HepG2 (cell line): ENCODE data around the gene DCUN1D3. TPM values are rescaled to one million over a fixed set of nuclear protein-coding genes. Genes with fewer than 3 reads are reported as not detected.

Experiments used
- ATAC-seq: fragments of 200-7000 bp; cut with Tn5 transposase; 3 replicates; pipeline ENCODE4 v1.9.1; 2020; ENCODE audit warnings: mild to moderate bottlenecking, moderate library complexity
- BruUV-seq: library from RNA; stranded (reverse); fragments of 400-500 nt; replicated peaks from 2 replicates; lab custom pipeline; 2021; lab: Mats Ljungman, UMichigan
- CTCF ChIA-PET: fragments of 300-600 bp; formaldehyde crosslinking; extraction: SDS; loops from one replicate; lab custom pipeline; 2021; ENCODE audit warnings: low total read pairs, inconsistent platforms, low intra/inter-chr PET ratio; lab: Yijun Ruan, JAX
- POLR2A ChIA-PET: fragments of 350-600 bp; sonication (Branson Sonifier 250); formaldehyde crosslinking; loops from one replicate; lab custom pipeline; 2020; ENCODE audit warnings: antibody characterized with exemption, inconsistent platforms; lab: Yijun Ruan, JAX
- DNase-seq: peaks from one replicate; pipeline ENCODE4 v3.0.0-alpha.2; 2015; ENCODE audit warnings: low spot score
- FAIRE-seq: peaks from 3 replicates; lab custom pipeline; 2011; peaks lifted over from hg19 to GRCh38; lab: Jason Lieb, UNC
- H2AFZ ChIP-seq: one replicate; pipeline ENCODE4 v1.6.1; 2011; ENCODE audit warnings: low read length, inconsistent platforms
- H3K27ac ChIP-seq: fragments of 300-600 bp; 3 replicates; pipeline ENCODE4 v1.8.0; 2011; ENCODE audit warnings: mixed run types, mild to moderate bottlenecking, mixed read lengths, low read length, inconsistent platforms; ENCODE audit not compliant: insufficient read depth; ENCODE audit errors: extremely low read length
- H3K27me3 ChIP-seq, 2 experiments: fragments of 200-600 bp in 1 of 2; 2 replicates in 1 of 2; 3 replicates in 1 of 2; pipeline versions ENCODE4 v1.6.0 to v1.8.0; 2011; ENCODE audit warnings: low read length in 2 of 2, mild to moderate bottlenecking in 2 of 2, moderate library complexity in 2 of 2, inconsistent platforms in 1 of 2; ENCODE audit not compliant: insufficient read depth in 2 of 2, control insufficient read depth in 1 of 2
- H3K36me3 ChIP-seq, 2 experiments: fragments of 200-600 bp in 1 of 2; replicated peaks in 1 of 2; 2 replicates in 1 of 2; 3 replicates in 1 of 2; pipeline versions ENCODE4 v1.5.1 to v1.8.0; 2011; ENCODE audit warnings: low read length in 2 of 2, inconsistent platforms in 1 of 2; ENCODE audit not compliant: insufficient read depth in 2 of 2, control insufficient read depth in 1 of 2
- H3K4me1 ChIP-seq: 2 replicates; pipeline ENCODE4 v1.5.1; 2012; ENCODE audit warnings: low read length, inconsistent platforms; ENCODE audit not compliant: insufficient read depth
- H3K4me2 ChIP-seq: 2 replicates; pipeline ENCODE4 v1.6.0; 2011; ENCODE audit warnings: low read depth, low read length, inconsistent platforms
- H3K4me3 ChIP-seq, 3 experiments: fragments of 200-600 bp in 1 of 3; sonication (generic), shearing (Covaris generic) in 1 of 3; replicated peaks in 1 of 3; 2 replicates each; pipeline ENCODE4 v1.5.1; 2011 to 2016; ENCODE audit warnings: low read length in 3 of 3, inconsistent platforms in 2 of 3, low read depth in 2 of 3, mild to moderate bottlenecking in 2 of 3, control low read depth in 1 of 3, mixed read lengths in 1 of 3; ENCODE audit not compliant: insufficient read depth in 1 of 3
- H3K79me2 ChIP-seq: one replicate; pipeline ENCODE4 v1.6.1; 2011; ENCODE audit warnings: low read length, inconsistent platforms; ENCODE audit not compliant: insufficient read depth
- H3K9ac ChIP-seq: 2 replicates; pipeline ENCODE4 v1.6.0; 2011; ENCODE audit warnings: mild to moderate bottlenecking, low read depth, low read length, inconsistent platforms; ENCODE audit not compliant: insufficient read depth
- H3K9me3 ChIP-seq: 2 replicates; pipeline ENCODE4 v1.5.1; 2012; ENCODE audit warnings: mild to moderate bottlenecking, low read length
- H4K20me1 ChIP-seq: 2 replicates; pipeline ENCODE4 v1.6.0; 2011; ENCODE audit warnings: inconsistent platforms, mild to moderate bottlenecking, low read length, moderate library complexity; ENCODE audit not compliant: insufficient read depth
- CREB1 ChIP-seq, 2 experiments: fragments of 450-650 bp in 1 of 2; IDR thresholded peaks; 2 replicates each; pipeline ENCODE4 v1.6.1; 2016 to 2017; ENCODE audit warnings: control low read depth in 1 of 2, mild to moderate bottlenecking in 1 of 2, missing compliant biosample characterization in 1 of 2, missing genetic modification characterization in 1 of 2
- MAFF ChIP-seq: IDR thresholded peaks from 2 replicates; pipeline ENCODE4 v1.6.1; 2011; ENCODE audit warnings: low read depth, low read length, improper control_type of control experiment
- MAFK ChIP-seq, 2 experiments: IDR thresholded peaks in 1 of 2; conservative IDR thresholded peaks in 1 of 2; 2 replicates each; pipeline ENCODE4 v1.6.1; 2011; ENCODE audit warnings: improper control_type of control experiment in 2 of 2, low read length in 2 of 2
- TCF7 ChIP-seq: sonication (generic); IDR thresholded peaks from 2 replicates; pipeline ENCODE4 v1.6.1; 2016; ENCODE audit warnings: antibody characterized with exemption, low read depth
- THRA ChIP-seq: sonication (generic); formaldehyde crosslinking; IDR thresholded peaks from 2 replicates; pipeline ENCODE4 v1.4.0; 2020; ENCODE audit warnings: missing genetic modification reagents, borderline replicate concordance
- ZNF567 ChIP-seq: sonication (generic); formaldehyde crosslinking; IDR thresholded peaks from 2 replicates; pipeline ENCODE4 v1.8.1; 2023; ENCODE audit warnings: mild to moderate bottlenecking, missing genetic modification reagents, borderline replicate concordance
- WGBS: methylation state at CpG from one replicate; pipeline ENCODE4 v1.1.6; 2017; ENCODE audit warnings: low lambda C conversion rate; 5-methylcytosine and 5-hydroxymethylcytosine counted together
- in situ Hi-C: cut with HindIII; loops from 2 replicates; pipeline ENCODE4 v1.10.0; 2017; ENCODE audit warnings: low pct_unique_long_range_greater_than_20kb; ENCODE audit not compliant: extremely low pct_ligation_motif_present
- intact Hi-C: fragments of 100-400 bp; cut with micrococcal nuclease; formaldehyde crosslinking; loops from one replicate; pipeline ENCODE4 v1.10.0; 2022; ENCODE audit not compliant: unreplicated experiment
- polyA plus RNA-seq, 8 experiments: library from polyadenylated mRNA; depleted of rRNA in 3 of 8; stranded (reverse) in 7 of 8; unstranded in 1 of 8; fragments of >200 nt; fragmentation: Illumina TruSeq in 4 of 8; extraction: Trizol in 4 of 8; gene quantifications; 2 replicates each; pipeline versions ENCODE4 v1.2.1 to v1.2.3, GENCODE V29; 2011 to 2016; ENCODE audit warnings: low read depth in 4 of 8, missing spikeins in 1 of 8, mixed read lengths in 1 of 8; ENCODE audit not compliant: insufficient read depth in 1 of 8
- total RNA-seq, 5 experiments: library from RNA; depleted of rRNA; stranded (reverse); fragments of >200 nt; fragmentation: Illumina TruSeq; extraction: Trizol; gene quantifications; 2 replicates each; pipeline ENCODE4 v1.2.3, GENCODE V29; 2016; ENCODE audit warnings: low read depth in 1 of 5
- TF ChIP-seq, protein P1 (sequence below): sonication (generic); formaldehyde crosslinking; IDR thresholded peaks from 2 replicates; pipeline ENCODE4 v1.5.0; 2020; ENCODE audit warnings: missing genetic modification reagents, mild to moderate bottlenecking, borderline replicate concordance

Gene DCUN1D3
- total and polyA plus RNA-seq, 2 of the 13 experiments (the other 11 are each of a cell fraction or from before 2014, with no cell fraction given), result 5.0 to 19.3 TPM

- no peak overlapping the region for H3K27ac ChIP-seq
- 93% methylated on average over 1 of the region's 1 CpG for WGBS
- POLR2A ChIA-PET, result interaction anchor here (1.9 kb wide), 1 partner anchor 13 kb away, joined by 6 read pairs; the partner anchor contains the start of genes DCUN1D3 and LYRM1
- intact Hi-C loops (no loop called here), in situ Hi-C loops (no loop called here)
- H4K20me1 ChIP-seq, result no peaks in the 10 kb centered on the region
- CTCF ChIA-PET, result no interaction called here
- H3K36me3 ChIP-seq, result peaks cover 4 to 14% of the 10 kb centered on the region in 2 experiments; a peak in 4 of 5 replicates
- H3K9me3 ChIP-seq, result no peaks in the 10 kb centered on the region
- ATAC-seq, result no peak
- H3K9ac ChIP-seq, result no peak overlapping the region
- peaks cover 72% of the 10 kb centered on the region for H3K4me1 ChIP-seq
- TF ChIP-seq MAFK (conservative IDR thresholded peaks at IDR 0.05 in 1 of 2, IDR thresholded peaks at IDR 0.05 in 1 of 2; ENCODE audit: low read length in 2 of 2), result peak; percentile 40 to 57; a peak in 3 of 4 replicates
- TF ChIP-seq MAFF, result peak; percentile 53
- TF ChIP-seq, protein P1, sequence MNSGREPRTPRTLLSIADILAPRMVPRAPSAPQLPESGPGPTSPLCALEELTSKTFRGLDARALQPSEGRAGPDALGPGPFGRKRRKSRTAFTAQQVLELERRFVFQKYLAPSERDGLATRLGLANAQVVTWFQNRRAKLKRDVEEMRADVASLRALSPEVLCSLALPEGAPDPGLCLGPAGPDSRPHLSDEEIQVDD, result no peak
- no peaks in the 10 kb centered on the region for H3K27me3 ChIP-seq
- peaks cover 81% of the 10 kb centered on the region for H3K79me2 ChIP-seq
- no peak overlapping the region for H3K4me2 ChIP-seq
- DNase-seq, result no peak
- FAIRE-seq, result no peak
- no TSS peak for BruUV-seq
- no peak overlapping the region for H2AFZ ChIP-seq
- no peak overlapping the region for H3K4me3 ChIP-seq
Measured at GRCh38 chr16:20887207-20887606, 13.0 kb downstream of the DCUN1D3 start.

- H3K4me3 ChIP-seq, result no peak overlapping the region
- ChIA-PET POLR2A (no interaction called here), CTCF (no interaction called here)
- no peaks in the 10 kb centered on the region for H3K9me3 ChIP-seq
- no peak overlapping the region for H3K4me2 ChIP-seq
- intact Hi-C loops, result no loop called here
- no peaks in the 10 kb centered on the region for H3K27me3 ChIP-seq
- H3K36me3 ChIP-seq, result peaks cover 2 to 6% of the 10 kb centered on the region in 2 experiments; a peak in 3 of 5 replicates
- H3K9ac ChIP-seq, result no peak overlapping the region
- 0 out of 2 replicates have a peak, but pooled peaks cover 3% of the 10 kb centered on the region for H4K20me1 ChIP-seq
- TF ChIP-seq TCF7, result no peak
- no peak for TF ChIP-seq CREB1 (IDR thresholded peaks at IDR 0.05)
- TF ChIP-seq CREB1 (CRISPR knock-in tag; IDR thresholded peaks at IDR 0.05), result 0 out of 2 replicates have a peak, but pooled peaks have one; percentile 26
- no peak for TF ChIP-seq THRA (CRISPR knock-in tag)
- no peak for TF ChIP-seq ZNF567 (CRISPR knock-in tag)
- 21% methylated on average over 1 of the region's 1 CpG for WGBS
- in situ Hi-C loops, result no loop called here
- FAIRE-seq, result no peak
- no peak overlapping the region for H2AFZ ChIP-seq
- H3K4me1 ChIP-seq, result peaks cover 72% of the 10 kb centered on the region
- no peak for ATAC-seq
- no peak overlapping the region for H3K27ac ChIP-seq
- H3K79me2 ChIP-seq, result peaks cover 80% of the 10 kb centered on the region
- no peak for DNase-seq
- BruUV-seq, result no TSS peak
Measured at GRCh38 chr16:20886320-20886719, 13.8 kb downstream of the DCUN1D3 start.
